ENCODE measurements around the gene NGEF. TPM values are rescaled to one million over a fixed set of nuclear protein-coding genes. Genes with fewer than 3 reads are reported as not detected.
A peak's percentile ranks its signal among the peaks of the same experiment; 100 is the strongest.

Gene NGEF
- total and polyA plus RNA-seq, 2 donors from 2014 or later: 4.8 to 5.3 TPM

DNA sequence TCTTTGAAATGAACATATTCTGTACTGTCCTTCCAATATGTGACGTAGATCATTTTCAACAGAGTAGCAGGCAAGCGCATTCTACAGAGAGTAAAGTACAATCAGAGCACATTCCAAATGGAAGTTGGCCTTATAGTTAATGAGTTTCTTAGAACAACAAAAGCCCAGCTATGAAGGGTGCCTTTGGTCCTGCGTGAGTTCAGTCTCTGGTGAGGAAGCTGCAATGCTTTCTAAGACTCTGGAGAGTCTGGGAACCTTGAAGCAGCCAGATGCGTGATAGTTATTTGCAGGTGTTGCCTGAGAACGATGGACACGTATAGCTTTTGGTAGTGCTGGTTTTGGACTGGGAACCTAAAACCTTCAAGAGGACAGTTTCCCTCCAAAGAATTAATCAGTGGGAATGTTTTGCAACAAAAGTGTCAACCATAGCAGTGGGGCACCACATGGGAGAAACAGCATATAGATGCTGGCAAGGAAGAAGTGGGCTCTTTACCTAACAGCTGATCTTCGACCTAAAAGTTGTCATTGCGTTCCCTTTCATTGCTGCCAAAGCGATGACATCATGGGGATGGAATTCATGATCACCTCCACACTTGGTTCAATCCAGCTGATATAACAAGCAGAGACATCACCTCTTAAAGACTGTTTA is 152.3 kb downstream of the NGEF start:
- no peaks in the 10 kb centered on the region for H3K9me3 ChIP-seq (ENCODE audit: control insufficient read depth in 2 of 3, insufficient read depth in 1 of 3, low read length in 3 of 3)
- intact Hi-C loops (cut with DNase I): no loop called here
- H3K27ac ChIP-seq (ENCODE audit: low read depth in 2 of 2, low read length in 2 of 2): peak overlapping the region; percentile 29 to 69
- FAIRE-seq (no peak), DNase-seq (peak in 2 of 5 donors; percentile 39 to 65)
- H3K27me3 ChIP-seq (ENCODE audit: control insufficient read depth, insufficient read depth, low read length): no peaks in the 10 kb centered on the region
- H3K9ac ChIP-seq (ENCODE audit: low read length in 3 of 3): no peak overlapping the region
- peak overlapping the region in 1 of 3 donors; percentile 13 for H3K4me3 ChIP-seq (ENCODE audit: low read length in 3 of 3)
- no peak for TF ChIP-seq CTCF (IDR thresholded peaks at IDR 0.05; ENCODE audit: borderline replicate concordance, extremely low read depth, insufficient read depth)
- H3K4me1 ChIP-seq (ENCODE audit: control insufficient read depth in 2 of 3, insufficient read depth in 2 of 3, low read depth in 1 of 3, low read length in 3 of 3): peaks cover 0 to 7% (median 5%) of the 10 kb centered on the region in 3 donors
- H3K36me3 ChIP-seq (ENCODE audit: control insufficient read depth in 2 of 3, insufficient read depth in 3 of 3, low read length in 3 of 3): peaks cover 2 to 14% (median 3%) of the 10 kb centered on the region in 3 donors

DNA sequence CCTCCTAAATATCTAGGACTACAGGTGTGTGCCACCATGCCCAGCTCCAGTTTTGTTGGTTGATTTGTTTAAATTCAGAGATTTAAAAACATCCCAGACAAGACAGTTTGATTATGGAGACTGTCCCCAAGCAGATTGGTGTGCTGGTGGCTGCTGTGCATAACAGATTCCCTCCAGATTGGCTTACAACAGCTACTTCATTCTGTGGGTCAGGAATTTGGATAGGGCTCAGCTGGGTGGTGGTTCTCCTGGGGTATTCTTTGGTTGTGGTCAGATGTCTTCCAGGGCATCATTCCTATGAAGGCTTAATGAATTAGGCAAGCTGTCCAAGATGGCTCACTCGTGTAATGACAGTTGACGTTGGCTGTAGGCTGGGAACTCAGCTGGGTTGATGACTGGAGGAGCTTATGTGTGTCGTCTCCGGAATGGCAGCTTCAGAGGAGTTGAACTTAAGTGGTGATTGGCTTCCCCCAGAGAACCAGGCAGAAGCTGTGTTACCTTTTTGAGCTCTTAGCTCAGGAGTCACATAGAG is 153.6 kb downstream of the NGEF start:
- Histone ChIP-seq H3K27me3 (ENCODE audit: control insufficient read depth, insufficient read depth, low read length) (no peaks in the 10 kb centered on the region), H3K4me3 (ENCODE audit: low read length in 3 of 3) (no peak overlapping the region), H3K27ac (ENCODE audit: low read depth in 2 of 2, low read length in 2 of 2) (peak overlapping the region in 1 of 2 donors; percentile 3), H3K9me3 (ENCODE audit: control insufficient read depth in 2 of 3, insufficient read depth in 1 of 3, low read length in 3 of 3) (no peaks in the 10 kb centered on the region), H3K9ac (ENCODE audit: low read length in 3 of 3) (no peak overlapping the region), H3K4me1 (ENCODE audit: control insufficient read depth in 2 of 3, insufficient read depth in 2 of 3, low read depth in 1 of 3, low read length in 3 of 3) (peaks cover 0 to 7% (median 5%) of the 10 kb centered on the region in 3 donors), H3K36me3 (ENCODE audit: control insufficient read depth in 2 of 3, insufficient read depth in 3 of 3, low read length in 3 of 3) (peaks cover 3 to 14% (median 3%) of the 10 kb centered on the region in 3 donors)
- intact Hi-C loops (cut with DNase I): loop anchor here (10.0 kb wide), 1 partner anchor 395 kb away; the partner anchor contains the start of gene ATG16L1
- no peak for TF ChIP-seq CTCF (IDR thresholded peaks at IDR 0.05; ENCODE audit: borderline replicate concordance, extremely low read depth, insufficient read depth)
- no peak for DNase-seq
- no peak for FAIRE-seq

GRCh38 chr2:232857158-232857563 is 155.9 kb downstream of the NGEF start:
- Histone ChIP-seq H3K27ac (ENCODE audit: low read depth in 2 of 2, low read length in 2 of 2) (peak overlapping the region; percentile 16 to 32), H3K4me3 (ENCODE audit: low read length in 3 of 3) (no peak overlapping the region)

More at GRCh38 chr2:232857158-232857563, 155.9 kb downstream of the NGEF start:
- Histone ChIP-seq H3K9me3 (ENCODE audit: control insufficient read depth in 2 of 3, insufficient read depth in 1 of 3, low read length in 3 of 3) (no peaks in the 10 kb centered on the region), H3K36me3 (ENCODE audit: control insufficient read depth in 2 of 3, insufficient read depth in 3 of 3, low read length in 3 of 3) (peaks cover 3 to 20% (median 3%) of the 10 kb centered on the region in 3 donors), H3K27me3 (ENCODE audit: control insufficient read depth, insufficient read depth, low read length) (no peaks in the 10 kb centered on the region), H3K4me1 (ENCODE audit: control insufficient read depth in 2 of 3, insufficient read depth in 2 of 3, low read depth in 1 of 3, low read length in 3 of 3) (peaks cover 0 to 7% (median 5%) of the 10 kb centered on the region in 3 donors), H3K9ac (ENCODE audit: low read length in 3 of 3) (no peak overlapping the region)
- peak; percentile 11 for FAIRE-seq
- TF ChIP-seq CTCF (IDR thresholded peaks at IDR 0.05; ENCODE audit: borderline replicate concordance, extremely low read depth, insufficient read depth): no peak
- DNase-seq: peak in 2 of 5 donors; percentile 48 to 66
- intact Hi-C loops (cut with DNase I): loop anchor here (10.0 kb wide), 1 partner anchor 398 kb away; the partner anchor contains the start of gene ATG16L1
